ENCODE measurements around the gene SLC5A9.

DNA sequence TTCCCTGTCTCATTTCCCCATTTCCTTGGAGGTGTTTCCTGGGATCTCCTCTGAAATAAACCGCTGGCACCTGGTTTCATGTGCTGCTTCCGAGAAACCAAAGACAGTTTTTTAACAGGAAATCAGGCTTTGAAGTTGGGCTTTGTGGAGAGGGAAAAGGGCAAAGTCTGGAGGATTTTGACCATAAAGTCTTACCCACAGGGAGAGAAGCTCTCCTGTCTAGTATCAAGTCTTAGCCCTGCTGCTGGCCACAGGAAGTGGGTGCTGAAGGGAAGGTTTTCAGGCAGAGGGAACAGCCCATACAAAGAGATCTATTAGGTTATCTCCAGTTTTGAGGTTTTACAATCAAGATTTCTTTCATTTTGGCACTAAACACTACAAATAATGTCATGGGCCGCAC, 29.3 kb downstream of the SLC5A9 start:
- TF ChIP-seq, protein P1, sequence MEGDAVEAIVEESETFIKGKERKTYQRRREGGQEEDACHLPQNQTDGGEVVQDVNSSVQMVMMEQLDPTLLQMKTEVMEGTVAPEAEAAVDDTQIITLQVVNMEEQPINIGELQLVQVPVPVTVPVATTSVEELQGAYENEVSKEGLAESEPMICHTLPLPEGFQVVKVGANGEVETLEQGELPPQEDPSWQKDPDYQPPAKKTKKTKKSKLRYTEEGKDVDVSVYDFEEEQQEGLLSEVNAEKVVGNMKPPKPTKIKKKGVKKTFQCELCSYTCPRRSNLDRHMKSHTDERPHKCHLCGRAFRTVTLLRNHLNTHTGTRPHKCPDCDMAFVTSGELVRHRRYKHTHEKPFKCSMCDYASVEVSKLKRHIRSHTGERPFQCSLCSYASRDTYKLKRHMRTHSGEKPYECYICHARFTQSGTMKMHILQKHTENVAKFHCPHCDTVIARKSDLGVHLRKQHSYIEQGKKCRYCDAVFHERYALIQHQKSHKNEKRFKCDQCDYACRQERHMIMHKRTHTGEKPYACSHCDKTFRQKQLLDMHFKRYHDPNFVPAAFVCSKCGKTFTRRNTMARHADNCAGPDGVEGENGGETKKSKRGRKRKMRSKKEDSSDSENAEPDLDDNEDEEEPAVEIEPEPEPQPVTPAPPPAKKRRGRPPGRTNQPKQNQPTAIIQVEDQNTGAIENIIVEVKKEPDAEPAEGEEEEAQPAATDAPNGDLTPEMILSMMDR (conservative IDR thresholded peaks at IDR 0.05): no peak
- no peak for TF ChIP-seq ZFX (IDR thresholded peaks at IDR 0.05)
